MM.1S (cell line): ENCODE measurements around the gene OR2T4.

Experiments
- EZH2 ChIP-seq: fragments of 300-600 bp; sonication (generic); optimal IDR thresholded peaks from 2 replicates; pipeline ENCODE3; 2017; ENCODE audit warnings: low read depth, mild to moderate bottlenecking, antibody characterized with exemption, low read length, mixed read lengths
- EZH2phosphoT487 ChIP-seq: fragments of 300-600 bp; sonication (generic); IDR thresholded peaks from 2 replicates; pipeline ENCODE4 v1.6.1; 2018; ENCODE audit warnings: antibody characterized with exemption, low read length
- TF ChIP-seq, protein P1 (sequence below): fragments of 300-600 bp; sonication (generic); IDR thresholded peaks from 2 replicates; pipeline ENCODE4 v1.5.1; 2016; ENCODE audit warnings: antibody characterized with exemption, low read length, mixed read lengths

DNA sequence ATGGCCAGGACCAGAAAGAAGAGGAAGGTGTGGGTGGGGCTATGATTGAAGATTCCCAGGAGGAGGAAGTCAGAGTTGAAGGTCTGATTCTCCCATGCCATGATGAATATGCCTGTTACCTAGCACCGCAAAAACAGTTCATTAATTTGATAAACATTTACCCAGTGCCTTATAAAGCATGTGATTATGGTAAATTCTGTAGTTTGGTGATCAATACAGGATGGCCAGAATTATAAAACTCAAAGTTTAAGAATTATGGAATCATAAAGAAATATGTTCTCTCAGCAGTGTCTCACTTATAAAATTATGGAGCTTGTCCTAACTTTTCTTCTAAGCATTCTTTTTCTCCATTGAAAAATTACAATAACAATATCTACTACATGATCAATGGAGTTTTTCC lies 37.0 kb upstream of the OR2T4 start, which contains the start of gene OR2M7:
- TF ChIP-seq, protein P1, sequence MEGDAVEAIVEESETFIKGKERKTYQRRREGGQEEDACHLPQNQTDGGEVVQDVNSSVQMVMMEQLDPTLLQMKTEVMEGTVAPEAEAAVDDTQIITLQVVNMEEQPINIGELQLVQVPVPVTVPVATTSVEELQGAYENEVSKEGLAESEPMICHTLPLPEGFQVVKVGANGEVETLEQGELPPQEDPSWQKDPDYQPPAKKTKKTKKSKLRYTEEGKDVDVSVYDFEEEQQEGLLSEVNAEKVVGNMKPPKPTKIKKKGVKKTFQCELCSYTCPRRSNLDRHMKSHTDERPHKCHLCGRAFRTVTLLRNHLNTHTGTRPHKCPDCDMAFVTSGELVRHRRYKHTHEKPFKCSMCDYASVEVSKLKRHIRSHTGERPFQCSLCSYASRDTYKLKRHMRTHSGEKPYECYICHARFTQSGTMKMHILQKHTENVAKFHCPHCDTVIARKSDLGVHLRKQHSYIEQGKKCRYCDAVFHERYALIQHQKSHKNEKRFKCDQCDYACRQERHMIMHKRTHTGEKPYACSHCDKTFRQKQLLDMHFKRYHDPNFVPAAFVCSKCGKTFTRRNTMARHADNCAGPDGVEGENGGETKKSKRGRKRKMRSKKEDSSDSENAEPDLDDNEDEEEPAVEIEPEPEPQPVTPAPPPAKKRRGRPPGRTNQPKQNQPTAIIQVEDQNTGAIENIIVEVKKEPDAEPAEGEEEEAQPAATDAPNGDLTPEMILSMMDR: no peak
- TF ChIP-seq EZH2phosphoT487 (no peak), EZH2 (no peak)
